Testis (tissue), 3 donors: ENCODE measurements around the gene LRRC45. TPM values are rescaled to one million over a fixed set of nuclear protein-coding genes. Genes with fewer than 3 reads are reported as not detected.

Source experiments
- DNase-seq: peaks from one replicate; pipeline ENCODE4 v3.0.0-alpha.2; 2019
- H3K27ac ChIP-seq, 2 donors: fragments of 200-600 bp; sonication (generic); one replicate each; pipeline ENCODE4 v1.5.1; 2019
- H3K27me3 ChIP-seq: fragments of 200-600 bp; sonication (generic); one replicate; pipeline ENCODE4 v1.5.1; 2019
- H3K36me3 ChIP-seq: fragments of 200-600 bp; sonication (generic); one replicate; pipeline ENCODE4 v1.5.1; 2017; ENCODE audit warnings: low read depth; ENCODE audit errors: missing control alignments
- H3K4me1 ChIP-seq: fragments of 200-600 bp; sonication (generic); one replicate; pipeline ENCODE4 v1.5.1; 2019
- H3K4me3 ChIP-seq, 2 donors: fragments of 200-600 bp; sonication (generic); one replicate each; pipeline ENCODE4 v1.5.1; 2017 to 2019
- H3K9me3 ChIP-seq: fragments of 200-600 bp; sonication (generic); one replicate; pipeline ENCODE4 v1.5.1; 2017
- CTCF ChIP-seq, 3 experiments: fragments of 450-650 bp in 2 of 3; fragments of 200-600 bp in 1 of 3; sonication (generic) in 1 of 3; IDR thresholded peaks; one replicate each; pipeline ENCODE4 v1.5.1; 2016 to 2019; ENCODE audit warnings: antibody characterized with exemption in 3 of 3, mild to moderate bottlenecking in 2 of 3, moderate library complexity in 1 of 3
- POLR2A ChIP-seq: fragments of 450-650 bp; IDR thresholded peaks from one replicate; pipeline ENCODE4 v1.6.1; 2017; ENCODE audit warnings: antibody characterized with exemption, mild to moderate bottlenecking, moderate library complexity
- WGBS, 2 donors: methylation state at CpG; one replicate each; pipeline ENCODE4 v1.1.5; 2018; 5-methylcytosine and 5-hydroxymethylcytosine counted together
- intact Hi-C: fragments of 100-400 bp; cut with DNase I; formaldehyde crosslinking; loops from one replicate; pipeline ENCODE4 v1.15.1; 2023; ENCODE audit warnings: low total_unique reads
- polyA plus RNA-seq: library from polyadenylated mRNA; stranded (reverse); fragments of 350-450 nt; fragmentation: Illumina TruSeq; extraction: RNeasy Lipid Tissue Mini Kit (QIAGEN cat#74804); gene quantifications from one replicate; pipeline ENCODE4 v1.2.3, GENCODE V29; 2014; ENCODE audit warnings: low read depth, low replicate concordance; ENCODE audit not compliant: insufficient read depth
- total RNA-seq, 2 donors: library from RNA; depleted of rRNA; stranded (reverse); fragments of >200 nt; gene quantifications; one replicate each; pipeline ENCODE4 v1.2.3, GENCODE V29; 2016

Gene LRRC45
- total and polyA plus RNA-seq, 3 donors from 2014 or later, result 5.7 to 12.8 (median 10.7) TPM

DNA sequence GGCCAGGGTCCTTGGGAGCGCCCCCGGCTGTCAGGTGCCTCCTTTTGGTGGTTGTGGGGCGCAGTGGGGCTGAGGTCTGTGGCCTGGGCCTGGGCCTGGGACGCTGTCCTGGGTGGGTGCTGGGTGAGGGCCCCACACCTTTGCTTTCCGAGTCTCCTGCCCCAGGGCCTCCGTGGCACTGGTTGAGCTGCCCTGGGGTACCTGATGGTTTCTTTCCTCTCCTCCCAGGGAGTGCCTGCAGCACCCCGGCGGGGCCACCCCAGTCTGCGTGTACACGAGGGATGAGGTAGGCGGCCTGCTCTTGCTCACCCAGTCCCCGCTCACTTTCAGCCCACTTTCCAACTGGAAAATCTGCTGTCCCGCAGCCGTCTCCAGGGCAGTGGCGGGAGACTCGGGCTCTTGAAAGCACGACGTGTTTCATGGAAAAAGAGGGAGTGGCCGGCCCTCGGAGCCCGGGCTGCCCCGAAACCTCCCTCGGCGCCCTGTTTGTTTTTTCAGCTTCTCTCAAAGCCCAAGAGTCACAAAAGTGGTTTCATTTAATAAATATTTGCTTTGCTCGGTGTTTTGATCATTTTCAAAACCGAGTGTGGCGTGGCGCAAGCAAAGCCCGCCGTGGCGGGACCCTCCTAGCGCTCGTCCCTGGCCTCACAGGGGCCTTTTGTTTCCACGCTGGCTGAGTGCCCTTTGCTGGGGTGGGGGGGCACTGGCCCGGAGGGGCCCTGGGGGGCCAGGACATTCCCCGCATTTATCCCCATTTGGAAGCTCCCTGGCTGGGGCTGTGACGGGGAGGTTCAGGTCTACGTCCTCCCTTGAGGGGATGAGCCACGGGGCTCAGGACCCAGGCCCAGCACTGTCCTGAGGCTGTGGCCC lies 28.3 kb upstream of the LRRC45 start:
- Histone ChIP-seq H3K36me3 (no peaks in the 10 kb centered on the region), H3K9me3 (no peaks in the 10 kb centered on the region), H3K4me3 (no peak overlapping the region), H3K27me3 (no peaks in the 10 kb centered on the region), H3K27ac (no peak overlapping the region), H3K4me1 (no peaks in the 10 kb centered on the region)
- TF ChIP-seq CTCF (IDR thresholded peaks at IDR 0.05), result no peak
- no peak for TF ChIP-seq POLR2A
- intact Hi-C loops, result no loop called here
- 92 to 94% methylated on average over 32 to 37 of the region's 39 CpGs for WGBS, 2 donors
- DNase-seq, result no peak

DNA sequence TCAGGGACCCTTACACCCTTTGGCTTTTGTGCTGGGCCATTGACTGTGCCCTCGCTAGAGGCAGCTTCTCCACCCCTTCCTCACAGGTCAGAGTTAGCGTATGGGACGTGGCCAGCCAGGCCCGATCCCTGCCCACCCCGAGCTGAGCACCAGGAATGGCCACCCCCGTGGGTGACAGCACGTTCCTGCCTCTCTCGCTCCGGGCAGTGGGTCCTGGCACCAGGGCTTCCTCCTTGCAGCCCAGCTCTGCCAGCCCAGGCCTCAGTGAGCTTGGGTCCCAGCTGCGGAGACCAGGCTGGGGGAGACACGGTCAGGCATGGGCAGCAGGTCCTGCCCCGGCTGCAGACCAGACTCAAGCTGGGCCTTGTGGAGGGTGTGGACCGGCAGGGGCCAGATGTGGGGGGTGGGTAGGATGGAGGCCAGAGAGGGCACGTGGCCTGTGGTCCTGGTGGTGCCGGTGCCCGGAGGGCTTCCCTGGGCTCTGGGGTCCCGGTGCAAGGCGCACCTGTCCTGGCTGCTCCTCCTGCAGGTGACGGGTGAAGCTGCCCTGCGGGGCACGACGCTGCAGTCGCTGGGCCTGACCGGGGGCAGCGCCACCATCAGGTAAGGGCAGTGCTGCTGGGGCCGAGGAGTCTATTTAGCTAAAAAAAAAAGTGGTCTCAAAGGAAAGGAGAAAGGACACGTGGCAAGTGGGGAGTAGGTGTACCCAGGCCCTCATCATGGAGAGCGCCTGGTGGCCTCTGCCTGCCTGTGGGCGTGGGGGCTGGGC lies 27.5 kb upstream of the LRRC45 start:
- intact Hi-C loops, result no loop called here
- no peaks in the 10 kb centered on the region for H3K4me1 ChIP-seq
- WGBS, 2 donors, result 93 to 96% methylated on average over 9 to 29 of the region's 29 CpGs
- H3K27ac ChIP-seq, result no peak overlapping the region
- no peaks in the 10 kb centered on the region for H3K36me3 ChIP-seq
- TF ChIP-seq CTCF (IDR thresholded peaks at IDR 0.05) (no peak), POLR2A (no peak)
- H3K4me3 ChIP-seq, result no peak overlapping the region
- no peaks in the 10 kb centered on the region for H3K27me3 ChIP-seq
- no peak for DNase-seq
- no peaks in the 10 kb centered on the region for H3K9me3 ChIP-seq

GRCh38 chr17:81996232-81996756 lies 26.8 kb upstream of the LRRC45 start:
- intact Hi-C loops, result no loop called here
- TF ChIP-seq POLR2A (no peak), CTCF (IDR thresholded peaks at IDR 0.05) (no peak)
- no peaks in the 10 kb centered on the region for H3K9me3 ChIP-seq
- no peak for DNase-seq
- H3K36me3 ChIP-seq, result no peaks in the 10 kb centered on the region
- no peak overlapping the region for H3K27ac ChIP-seq
- 91 to 93% methylated on average over 13 to 25 of the region's 28 CpGs for WGBS, 2 donors
- H3K27me3 ChIP-seq, result no peaks in the 10 kb centered on the region
- H3K4me1 ChIP-seq, result no peaks in the 10 kb centered on the region
- no peak overlapping the region for H3K4me3 ChIP-seq

GRCh38 chr17:81996757-81997441 lies 26.2 kb upstream of the LRRC45 start:
- Histone ChIP-seq H3K36me3 (no peaks in the 10 kb centered on the region), H3K4me1 (no peaks in the 10 kb centered on the region)

More at GRCh38 chr17:81996757-81997441, 26.2 kb upstream of the LRRC45 start:
- intact Hi-C loops, result no loop called here
- Histone ChIP-seq H3K9me3 (no peaks in the 10 kb centered on the region), H3K27me3 (no peaks in the 10 kb centered on the region), H3K4me3 (no peak overlapping the region), H3K27ac (no peak overlapping the region)
- TF ChIP-seq POLR2A, result no peak
- no peak for TF ChIP-seq CTCF (IDR thresholded peaks at IDR 0.05)
- 93 to 96% methylated on average over 29 to 30 of the region's 30 CpGs for WGBS, 2 donors
- no peak for DNase-seq
